Lower leg skin (tissue), 3 donors: Measurements from ENCODE around the gene TANK.

Experiments
- CTCF ChIP-seq, 3 donors: fragments of 450-650 bp; IDR thresholded peaks; one replicate each; pipeline ENCODE4 v1.5.1; 2016; ENCODE audit warnings: antibody characterized with exemption in 3 of 3, mild to moderate bottlenecking in 3 of 3, moderate library complexity in 2 of 3
- POLR2A ChIP-seq, 2 donors: fragments of 450-650 bp; IDR thresholded peaks; one replicate each; pipeline ENCODE4 v1.6.1; 2016 to 2017; ENCODE audit warnings: antibody characterized with exemption in 2 of 2, mild to moderate bottlenecking in 1 of 2, moderate library complexity in 1 of 2

GRCh38 chr2:161128885-161129284, 31.3 kb upstream of the TANK start:
- TF ChIP-seq CTCF (IDR thresholded peaks at IDR 0.05): no peak
- no peak for TF ChIP-seq POLR2A (IDR thresholded peaks at IDR 0.05)
